Upper lobe of left lung (tissue), 6 donors: ENCODE data around the gene LCA5L. TPM values are rescaled to one million over a fixed set of nuclear protein-coding genes. Genes with fewer than 3 reads are reported as not detected.

Experiments used
- small RNA-seq, 4 donors: library from RNA; depleted of rRNA; stranded (forward); fragments of <200 nt; gene quantifications; one replicate each; pipeline ENCODE3, GENCODE V24; 2016
- total RNA-seq, 6 donors: library from RNA; depleted of rRNA in 4 of 6; stranded (reverse); fragments of >200 nt in 4 of 6; gene quantifications; one replicate each; pipeline versions ENCODE4 v1.1.0 to v1.2.1, GENCODE V29; 2016 to 2021
- donor health status: DM: no; HTN: no; CAD: no; lungs with moderate emphysema.
- donor health status: DM: no; HTN: yes; CAD: no; lungs with severe emphysema.

Gene LCA5L
- total RNA-seq, 6 donors from 2014 or later = 1.9 to 16.6 (median 2.5) TPM; not detected in 1

Small RNA genes within 50 kb of the gene (small RNA-seq; reads per million reads assigned to genes)
- gene MIR6508 = 0 to 0.22 (median 0.19) reads per million in 4 donors

Other genes with a start within 250 kb of the LCA5L start
- gene BRWD1, start 132.1 kb downstream of the LCA5L start, total RNA-seq = 100 to 1,000 TPM in 1 of 6 donors, 10 to 100 TPM in 5; 23.4 to 144 (median 42.0) TPM
- 100 to 1,000 TPM in 3 of 6 donors, 10 to 100 TPM in 3; 80.7 to 164 (median 115) TPM for gene HMGN1, start 96.7 kb downstream of the LCA5L start, total RNA-seq
- gene SH3BGR, start 6.2 kb upstream of the LCA5L start, total RNA-seq = 10 to 100 TPM in 1 of 6 donors, 1 to 10 TPM in 3, not detected in 2; 3.9 to 25.1 (median 4.4) TPM
- gene B3GALT5, start 167.2 kb upstream of the LCA5L start, total RNA-seq = under 1 TPM in 5 of 6 donors, not detected in 1; under 0.01 to 0.71 (median 0.09) TPM